ENCODE measurements around the gene DCDC1. TPM values are rescaled to one million over a fixed set of nuclear protein-coding genes. Genes with fewer than 3 reads are reported as not detected.

The DCDC1 gene
- total RNA-seq, 4 donors from 2014 or later = 0.34 to 2.7 TPM; not detected in 2

GRCh38 chr11:30855383-30856006, 514.0 kb downstream of the DCDC1 start:
- WGBS = 47% methylated on average over 5 of the region's 5 CpGs
- H3K27me3 ChIP-seq = no peaks in the 10 kb centered on the region
- H3K4me1 ChIP-seq = no peaks in the 10 kb centered on the region
- H3K9me3 ChIP-seq = no peaks in the 10 kb centered on the region
- no peaks in the 10 kb centered on the region for H3K36me3 ChIP-seq
- H3K27ac ChIP-seq = no peak overlapping the region
- peak; percentile 8 to 25 for TF ChIP-seq CTCF (IDR thresholded peaks at IDR 0.05)
- TF ChIP-seq POLR2A (IDR thresholded peaks at IDR 0.05) = no peak
- no peak for DNase-seq (ENCODE audit: low spot score in 2 of 2)
- H3K4me3 ChIP-seq = no peak overlapping the region

DNA sequence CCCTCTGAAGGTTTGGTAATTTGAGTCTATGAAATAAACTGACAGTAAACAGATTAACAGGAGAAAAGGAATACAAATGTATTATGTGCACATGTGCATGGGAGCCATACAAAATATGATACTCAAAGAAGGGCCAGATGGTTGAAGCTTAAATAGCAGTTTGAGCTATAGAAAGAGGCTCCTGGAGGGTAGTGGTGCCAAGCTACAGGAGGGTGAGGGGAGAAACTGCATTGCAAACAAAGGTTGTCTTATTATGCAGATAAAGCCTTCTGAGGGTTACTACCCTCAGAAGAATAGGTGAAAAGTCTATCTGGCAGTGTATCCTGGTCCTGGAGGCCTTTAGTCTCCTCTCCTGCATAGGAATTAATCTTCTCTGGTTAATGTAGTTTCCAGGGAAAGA, 516.1 kb downstream of the DCDC1 start:
- Histone ChIP-seq H3K27ac (no peak overlapping the region), H3K27me3 (no peaks in the 10 kb centered on the region), H3K4me3 (no peak overlapping the region), H3K36me3 (no peaks in the 10 kb centered on the region), H3K9me3 (no peaks in the 10 kb centered on the region), H3K4me1 (no peaks in the 10 kb centered on the region)
- no peak for TF ChIP-seq EP300 (IDR thresholded peaks at IDR 0.05)
- TF ChIP-seq POLR2A (IDR thresholded peaks at IDR 0.05) = no peak
- TF ChIP-seq POLR2AphosphoS5 (IDR thresholded peaks at IDR 0.05) = no peak
- TF ChIP-seq CTCF (IDR thresholded peaks at IDR 0.05) = no peak
- no peak for DNase-seq (ENCODE audit: low spot score in 2 of 2)

GRCh38 chr11:30852645-30853044, 516.9 kb downstream of the DCDC1 start:
- H3K9me3 ChIP-seq = no peaks in the 10 kb centered on the region
- H3K27me3 ChIP-seq = no peaks in the 10 kb centered on the region
- WGBS = 90% methylated on average over 4 of the region's 4 CpGs
- TF ChIP-seq POLR2A (IDR thresholded peaks at IDR 0.05) = no peak
- no peak for TF ChIP-seq EP300 (IDR thresholded peaks at IDR 0.05)
- TF ChIP-seq POLR2AphosphoS5 (IDR thresholded peaks at IDR 0.05) = no peak
- TF ChIP-seq CTCF (IDR thresholded peaks at IDR 0.05) = no peak
- no peak for DNase-seq (ENCODE audit: low spot score in 2 of 2)
- no peak overlapping the region for H3K27ac ChIP-seq
- no peaks in the 10 kb centered on the region for H3K36me3 ChIP-seq
- H3K4me1 ChIP-seq = no peaks in the 10 kb centered on the region
- no peak overlapping the region for H3K4me3 ChIP-seq

- H3K27ac ChIP-seq = no peak overlapping the region
- no peaks in the 10 kb centered on the region for H3K27me3 ChIP-seq
- TF ChIP-seq POLR2AphosphoS5 (IDR thresholded peaks at IDR 0.05) (no peak), POLR2A (IDR thresholded peaks at IDR 0.05) (no peak), EP300 (IDR thresholded peaks at IDR 0.05) (no peak), CTCF (IDR thresholded peaks at IDR 0.05) (no peak)
- H3K4me3 ChIP-seq = no peak overlapping the region
- H3K36me3 ChIP-seq = no peaks in the 10 kb centered on the region
- H3K4me1 ChIP-seq = no peaks in the 10 kb centered on the region
- no peaks in the 10 kb centered on the region for H3K9me3 ChIP-seq
- no peak for DNase-seq (ENCODE audit: low spot score in 2 of 2)
- WGBS = 53% methylated on average over 1 of the region's 1 CpG
Measured at GRCh38 chr11:30852091-30852490, 517.4 kb downstream of the DCDC1 start.

DNA sequence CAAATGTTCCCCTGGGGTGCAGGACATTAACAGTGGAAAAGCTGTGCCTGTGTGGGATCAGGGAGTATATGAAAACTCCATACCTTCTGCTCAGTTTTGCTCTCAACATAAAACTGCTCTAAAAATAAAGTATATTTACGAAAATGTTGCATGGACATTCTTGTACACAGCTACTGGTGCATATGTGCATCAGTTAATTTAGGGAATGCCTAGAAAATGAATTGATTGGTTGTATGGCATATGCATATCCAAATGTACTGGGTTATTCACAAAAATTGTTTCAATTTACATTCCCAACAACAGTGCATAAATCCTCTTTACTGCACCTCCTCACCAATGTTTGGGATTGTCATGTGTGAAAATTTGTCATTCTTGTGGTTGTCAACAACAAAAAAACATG, 532.3 kb downstream of the DCDC1 start:
- no peak for TF ChIP-seq CTCF (IDR thresholded peaks at IDR 0.05)
- no peak for TF ChIP-seq POLR2AphosphoS5 (IDR thresholded peaks at IDR 0.05)
- no peak for TF ChIP-seq POLR2A (IDR thresholded peaks at IDR 0.05)
- no peak for TF ChIP-seq EP300 (IDR thresholded peaks at IDR 0.05)
- Histone ChIP-seq H3K27ac (no peak overlapping the region), H3K9me3 (no peaks in the 10 kb centered on the region), H3K4me3 (no peak overlapping the region), H3K36me3 (no peaks in the 10 kb centered on the region), H3K4me1 (no peaks in the 10 kb centered on the region), H3K27me3 (no peaks in the 10 kb centered on the region)
- DNase-seq (ENCODE audit: low spot score in 2 of 2) = no peak
- WGBS = 84% methylated on average over 1 of the region's 1 CpG

Measured in suprapubic skin (tissue), 4 donors.